KOPT-K1 (cell line): ENCODE data around the gene PGAM5.
"Not testable (repeated sequence)": the region's sequence is repeated elsewhere in the genome, so short reads cannot be mapped to it uniquely, and the experiment has no call there.

ENCODE experiments used
- H3K27ac ChIP-seq: fragments of 200-600 bp; sonication (generic); 2 replicates; pipeline ENCODE4 v1.5.1; 2016; ENCODE audit warnings: antibody characterized with exemption, mild to moderate bottlenecking, low read depth, low read length; ENCODE audit not compliant: poor library complexity, severe bottlenecking
- H3K36me3 ChIP-seq: fragments of 200-600 bp; sonication (generic); 2 replicates; pipeline ENCODE4 v1.5.1; 2017; ENCODE audit warnings: antibody characterized with exemption, mild to moderate bottlenecking, low read length, moderate library complexity; ENCODE audit not compliant: insufficient read depth
- H3K9me3 ChIP-seq: fragments of 200-600 bp; sonication (generic); 2 replicates; pipeline ENCODE4 v1.5.1; 2017; ENCODE audit warnings: antibody characterized with exemption, low read length, mild to moderate bottlenecking; ENCODE audit not compliant: insufficient read depth, poor library complexity, severe bottlenecking

Gene PGAM5

DNA sequence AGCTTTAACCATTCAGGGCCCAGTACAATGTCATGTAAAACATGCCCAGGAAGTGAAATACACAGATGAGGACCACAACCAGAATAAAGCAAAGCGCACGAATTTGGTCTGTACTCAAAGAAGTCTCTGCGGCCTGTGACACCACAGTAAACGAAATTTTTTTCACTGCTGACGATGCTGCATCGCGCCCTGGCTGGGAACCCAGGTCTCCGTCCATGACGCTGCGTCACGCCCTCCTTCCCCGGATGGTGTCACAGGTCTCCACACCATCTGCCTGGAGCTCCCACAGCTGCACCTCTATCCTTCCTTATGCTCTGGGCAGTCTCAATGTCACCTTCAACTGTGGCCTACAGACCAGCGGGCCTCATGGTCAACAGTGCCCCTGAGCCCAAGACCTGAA lies 33.2 kb downstream of the PGAM5 start:
- Histone ChIP-seq H3K9me3 (no peaks in the 10 kb centered on the region), H3K36me3 (peaks cover 100% of the 10 kb centered on the region), H3K27ac (no peak overlapping the region)

DNA sequence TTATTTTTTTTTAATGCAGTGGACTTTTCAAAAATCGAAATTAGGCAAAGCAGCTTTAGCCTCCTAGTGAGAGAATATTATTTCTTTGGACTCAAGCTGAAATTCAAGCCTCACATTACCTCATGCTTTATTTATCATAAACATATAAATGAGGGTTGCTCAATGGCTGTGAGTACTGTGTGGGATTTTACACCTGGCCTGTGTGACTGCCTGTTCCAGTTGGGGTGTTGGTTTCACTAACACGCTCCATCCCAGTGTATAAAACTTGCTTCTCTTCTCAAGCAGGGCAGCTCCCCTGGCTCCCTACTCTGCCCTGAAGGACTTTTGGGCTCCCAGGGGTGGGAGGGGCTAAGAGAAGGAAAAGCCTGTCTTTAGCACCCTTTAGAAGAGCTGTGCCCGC lies 36.0 kb downstream of the PGAM5 start:
- peaks cover 100% of the 10 kb centered on the region for H3K36me3 ChIP-seq
- H3K9me3 ChIP-seq = no peaks in the 10 kb centered on the region
- no peak overlapping the region for H3K27ac ChIP-seq

DNA sequence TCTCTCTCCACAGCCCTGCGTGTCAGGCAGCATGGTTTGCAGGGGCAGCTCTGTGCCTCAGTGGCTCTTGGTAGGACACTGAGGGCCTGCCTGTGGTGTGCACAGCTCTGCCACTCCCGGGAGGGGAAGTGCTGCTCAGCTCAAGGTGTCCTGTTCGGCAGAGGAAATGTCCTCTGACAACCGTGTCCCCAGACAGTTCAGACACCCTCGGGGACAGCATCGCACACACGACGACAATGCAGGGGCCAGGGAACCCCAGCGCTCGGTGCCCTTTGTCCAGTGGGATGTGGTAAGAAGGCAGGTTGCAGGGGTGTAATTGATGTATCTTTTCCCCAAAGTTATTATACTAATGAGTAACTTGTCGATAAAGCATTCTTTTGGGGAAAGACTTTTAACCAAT lies 36.8 kb downstream of the PGAM5 start:
- Histone ChIP-seq H3K36me3 (peaks cover 100% of the 10 kb centered on the region), H3K9me3 (no peaks in the 10 kb centered on the region), H3K27ac (no peak overlapping the region)

DNA sequence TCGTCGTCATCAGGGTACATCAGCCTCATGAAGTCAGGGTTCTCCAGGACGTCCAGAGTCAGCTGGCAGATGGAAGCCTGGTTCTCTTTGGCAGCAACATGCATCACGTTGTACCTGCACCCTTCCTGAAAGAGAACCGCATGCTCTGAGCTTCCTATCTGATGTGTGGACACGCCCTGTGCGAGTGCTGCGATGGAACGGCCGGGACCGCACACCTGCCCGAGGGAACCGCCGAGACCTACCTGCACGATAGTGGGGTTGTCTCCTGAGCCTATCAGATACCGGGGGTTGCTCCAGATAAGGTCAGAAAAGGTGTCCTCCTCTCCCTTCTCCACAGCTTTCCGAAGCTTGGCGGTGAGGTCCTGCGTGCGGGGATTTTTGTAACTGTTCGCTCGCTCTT lies 37.3 kb downstream of the PGAM5 start:
- H3K36me3 ChIP-seq = peaks cover 100% of the 10 kb centered on the region

DNA sequence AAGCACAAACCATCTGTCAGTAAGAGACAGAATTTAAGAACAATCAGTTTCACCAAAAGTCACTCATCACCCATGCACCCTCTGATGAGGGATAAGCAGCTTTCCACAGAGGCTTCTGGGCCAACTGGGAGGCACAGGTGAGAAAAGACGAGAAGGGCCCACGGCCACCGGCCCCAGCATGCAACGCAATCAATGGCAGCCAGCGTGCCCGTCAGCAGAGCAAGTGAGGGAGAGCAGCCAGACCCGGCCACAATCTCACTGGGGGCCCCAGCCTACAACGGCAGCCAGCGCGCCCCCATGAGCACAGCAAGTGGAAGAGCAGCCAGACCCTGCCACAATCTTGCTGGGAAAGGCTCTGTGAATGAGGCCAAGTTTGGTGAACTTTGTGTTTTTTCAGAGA lies 37.7 kb downstream of the PGAM5 start:
- Histone ChIP-seq H3K36me3 (peaks cover 100% of the 10 kb centered on the region), H3K9me3 (no peaks in the 10 kb centered on the region), H3K27ac (no peak overlapping the region)

More for the DNA sequence above, 37.3 kb downstream of the PGAM5 start:
- Histone ChIP-seq H3K27ac (no peak overlapping the region), H3K9me3 (no peaks in the 10 kb centered on the region)

DNA sequence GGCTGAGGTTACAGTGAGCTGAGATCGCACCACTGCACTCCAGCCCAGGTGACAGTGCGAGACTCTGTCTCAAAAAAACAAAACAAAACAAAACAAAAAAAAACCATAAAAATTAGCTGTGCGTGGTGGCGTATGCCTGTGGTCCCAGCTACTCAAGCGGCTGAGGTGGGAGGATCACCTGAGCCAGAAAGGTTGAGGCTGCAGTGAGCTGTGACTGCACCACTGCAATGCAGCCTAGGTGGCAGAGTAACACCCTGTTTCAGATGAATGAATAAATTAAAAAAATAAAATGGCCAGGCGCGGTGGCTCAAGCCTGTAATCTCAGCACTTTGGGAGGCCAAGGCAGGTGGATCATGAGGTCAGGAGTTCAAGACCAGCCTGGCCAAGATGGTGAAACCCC lies 43.0 kb downstream of the PGAM5 start:
- H3K9me3 ChIP-seq, H3K27ac ChIP-seq: not testable (repeated sequence)
- H3K36me3 ChIP-seq = peaks cover 100% of the 10 kb centered on the region

DNA sequence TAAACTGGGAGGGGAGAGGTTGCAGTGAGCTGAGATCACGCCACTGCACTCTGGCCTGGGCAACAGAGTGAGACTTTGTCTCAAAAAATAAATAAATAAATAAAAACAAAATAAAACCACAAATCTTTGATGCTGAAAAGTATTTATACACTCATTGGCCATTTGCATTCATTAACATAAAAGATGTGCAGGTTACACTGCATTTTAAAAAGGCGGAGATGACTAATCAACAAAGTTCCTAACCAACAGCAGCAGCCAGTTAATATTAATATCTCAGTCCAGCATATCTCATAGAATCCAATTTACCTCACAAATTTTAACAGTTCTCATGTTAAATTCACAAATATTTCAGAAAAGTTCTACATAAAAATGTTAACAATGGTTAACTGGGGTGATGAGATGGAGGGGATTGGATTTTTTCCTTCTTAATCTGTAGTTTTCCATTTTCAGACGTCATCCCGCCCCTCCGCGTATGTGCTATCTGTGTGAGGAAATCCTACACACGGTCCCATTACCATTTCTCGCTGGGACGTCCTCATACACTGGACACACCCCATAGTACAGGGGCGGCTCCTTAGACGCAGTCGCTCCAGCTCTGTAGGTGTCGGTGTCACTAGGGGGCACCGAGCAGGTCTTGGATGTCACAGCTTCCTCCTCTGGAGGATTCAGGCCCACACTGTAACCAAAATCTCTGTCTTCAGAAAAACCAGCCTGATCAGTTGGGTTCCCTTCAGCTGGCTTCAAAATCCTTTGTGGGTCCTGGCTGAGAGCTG lies 43.7 kb downstream of the PGAM5 start:
- no peak overlapping the region for H3K27ac ChIP-seq
- H3K9me3 ChIP-seq = no peaks in the 10 kb centered on the region
- H3K36me3 ChIP-seq = peaks cover 100% of the 10 kb centered on the region

DNA sequence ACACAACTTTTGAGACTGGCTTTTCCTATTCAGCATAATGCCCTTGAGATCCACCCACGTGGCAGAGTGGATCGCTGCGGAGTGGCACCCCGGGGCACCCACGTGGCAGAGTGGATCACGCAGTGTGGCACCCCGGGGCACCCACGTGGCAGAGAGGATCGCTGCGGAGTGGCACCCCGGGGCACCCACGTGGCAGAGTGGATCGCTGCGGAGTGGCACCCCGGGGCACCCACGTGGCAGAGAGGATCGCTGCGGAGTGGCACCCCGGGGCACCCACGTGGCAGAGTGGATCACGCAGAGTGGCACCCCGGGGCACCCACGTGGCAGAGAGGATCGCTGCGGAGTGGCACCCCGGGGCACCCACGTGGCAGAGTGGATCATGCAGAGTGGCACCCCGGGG lies 48.2 kb downstream of the PGAM5 start:
- H3K27ac ChIP-seq, H3K9me3 ChIP-seq: not testable (repeated sequence)
- H3K36me3 ChIP-seq = peaks cover 66% of the 10 kb centered on the region

DNA sequence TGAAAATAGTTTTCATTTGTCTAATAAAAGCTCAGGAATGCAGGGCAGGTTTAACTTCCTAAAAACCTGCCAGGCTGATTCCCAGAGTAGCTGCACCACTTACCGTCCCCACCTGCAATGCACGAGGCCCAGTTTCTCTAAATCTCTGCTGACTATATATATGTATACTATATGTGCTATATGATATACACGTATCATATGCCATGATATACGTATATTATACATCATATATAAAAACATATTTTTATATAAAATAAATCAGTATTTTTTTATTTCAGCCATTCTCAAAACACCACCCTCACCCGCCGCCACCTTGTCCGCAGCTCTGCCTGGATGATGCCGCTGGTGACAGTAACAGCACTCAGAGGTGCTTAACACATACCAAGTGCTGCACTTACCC lies 48.7 kb downstream of the PGAM5 start:
- Histone ChIP-seq H3K36me3 (peaks cover 60% of the 10 kb centered on the region), H3K9me3 (no peaks in the 10 kb centered on the region), H3K27ac (no peak overlapping the region)

DNA sequence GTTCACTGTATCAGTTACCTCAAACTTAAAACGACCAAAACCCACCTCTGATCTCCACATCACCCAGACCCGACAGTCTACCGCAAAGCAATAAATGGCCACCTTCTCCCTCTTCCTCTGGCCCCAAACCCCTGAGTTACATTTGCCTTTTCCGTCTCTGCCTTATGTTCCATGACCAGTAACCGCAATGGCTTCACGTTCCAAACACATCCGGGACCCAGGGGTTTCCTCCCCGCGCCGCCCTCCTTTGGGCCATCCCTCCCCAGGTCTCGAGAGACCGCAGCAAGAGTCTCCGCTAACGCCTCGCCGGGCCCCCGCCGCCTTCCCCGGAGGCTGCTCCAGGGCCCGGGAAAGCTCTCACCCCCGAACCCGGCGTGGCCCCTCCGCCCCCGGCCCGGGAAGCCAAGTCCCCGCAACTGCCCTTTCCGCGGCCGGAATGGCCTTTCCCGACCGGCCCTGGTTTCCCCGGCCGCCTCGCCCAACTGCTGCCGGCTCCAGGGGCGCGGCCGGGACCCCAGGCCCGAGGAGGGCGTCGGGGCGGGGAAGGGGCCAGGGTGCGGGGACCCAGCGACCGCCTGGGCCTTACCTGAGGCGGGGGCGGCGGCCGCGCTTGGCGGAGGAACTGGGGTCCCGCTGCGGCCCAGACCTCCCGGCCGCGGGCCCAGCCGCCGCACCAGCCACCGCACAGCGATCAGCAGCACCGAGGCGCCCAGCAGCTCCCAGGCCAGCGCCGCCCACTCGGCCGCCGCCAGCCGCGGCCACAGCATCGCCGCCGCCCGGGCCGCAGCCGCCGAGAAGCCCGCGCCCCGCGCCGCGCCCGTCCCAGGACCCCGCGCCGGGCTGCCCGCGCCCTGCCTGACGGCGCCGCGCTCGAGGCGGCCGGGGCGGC lies 50.6 kb downstream of the PGAM5 start, which contains the start of gene ANKLE2:
TSS of gene ANKLE2 (minus strand) at position 801 of the 889 bp plus-strand sequence. CDS start at position 767, 34 bp downstream.
- peaks cover 41% of the 10 kb centered on the region for H3K36me3 ChIP-seq
- H3K27ac ChIP-seq = peak within 1 kb of the TSS; percentile 98
- no peaks in the 10 kb centered on the region for H3K9me3 ChIP-seq

DNA sequence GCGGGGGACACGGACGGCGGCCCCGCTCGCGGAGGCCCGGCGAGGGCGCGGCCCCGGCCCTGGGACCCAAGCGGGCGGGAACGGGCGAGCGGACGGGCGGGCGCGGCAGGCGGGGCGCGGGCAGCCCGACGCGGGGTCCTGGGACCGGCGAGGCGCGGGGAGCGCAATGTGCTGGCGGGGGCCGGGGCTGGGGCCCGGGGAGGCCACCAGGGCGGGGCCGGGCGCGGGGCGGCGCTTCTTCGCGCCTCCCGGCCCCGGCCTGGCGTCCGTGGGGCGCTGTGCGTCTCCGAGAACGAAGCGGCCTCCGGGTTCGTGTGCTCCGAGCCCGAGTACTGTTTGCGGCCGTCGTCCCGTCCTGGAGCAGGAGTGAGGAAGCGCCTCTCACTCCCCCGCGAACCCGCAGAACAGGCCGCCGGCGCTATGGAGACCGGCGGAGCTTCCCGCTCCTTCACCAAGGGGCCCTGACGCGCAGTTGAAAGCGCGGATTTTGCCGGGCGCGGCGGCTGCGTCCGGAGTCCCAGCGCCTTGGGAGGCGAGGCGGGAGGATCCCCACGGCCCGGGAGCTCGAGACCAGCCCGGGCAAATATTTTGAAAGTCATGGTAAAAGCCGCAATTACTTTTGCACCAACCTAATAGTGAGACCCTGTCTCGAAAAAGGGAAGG lies 51.4 kb downstream of the PGAM5 start:
- Histone ChIP-seq H3K9me3 (no peaks in the 10 kb centered on the region), H3K36me3 (peaks cover 34% of the 10 kb centered on the region), H3K27ac (peak overlapping the region; percentile 98)

DNA sequence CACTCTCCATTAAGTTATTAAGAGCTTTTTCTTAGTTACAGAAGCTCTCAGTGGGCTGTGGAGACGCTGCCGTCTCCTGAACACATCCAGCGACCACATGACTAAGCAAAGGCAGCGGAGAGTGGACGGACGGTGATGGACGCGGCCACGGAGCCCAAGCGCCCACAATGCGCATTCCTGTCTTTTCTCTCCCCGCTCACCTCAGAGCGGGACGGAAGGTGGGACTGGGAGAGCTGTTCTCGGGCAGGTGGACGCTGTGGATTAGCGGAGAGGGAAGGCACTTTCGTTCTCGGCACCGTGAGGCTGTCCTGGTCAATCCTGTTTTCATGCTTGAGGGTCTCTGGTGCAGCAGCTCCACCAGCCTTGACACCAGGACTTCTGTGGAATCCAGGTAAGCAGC lies 53.6 kb downstream of the PGAM5 start:
- no peak overlapping the region for H3K27ac ChIP-seq
- H3K9me3 ChIP-seq = no peaks in the 10 kb centered on the region
- peaks cover 22% of the 10 kb centered on the region for H3K36me3 ChIP-seq

DNA sequence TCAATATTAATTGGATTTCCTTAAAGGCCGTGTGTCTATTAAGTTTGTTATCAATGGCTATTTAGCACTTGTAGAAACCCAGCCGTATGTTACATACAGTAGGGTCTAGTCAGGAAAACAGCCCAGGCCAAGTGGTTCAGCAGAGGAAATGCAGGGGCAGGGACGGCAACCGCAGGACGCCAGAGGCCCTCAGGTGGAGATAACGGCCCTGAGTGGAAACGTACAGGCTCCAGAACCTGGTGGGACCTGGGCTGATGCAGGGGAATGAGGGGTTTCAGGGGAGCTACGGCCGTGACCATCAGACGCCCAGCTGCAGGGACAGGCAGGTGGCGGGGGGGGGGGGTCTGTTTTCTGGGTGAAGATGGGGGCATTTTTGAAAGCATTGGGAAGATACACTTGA lies 54.7 kb downstream of the PGAM5 start:
- Histone ChIP-seq H3K36me3 (peaks cover 22% of the 10 kb centered on the region), H3K27ac (peak overlapping the region; percentile 71), H3K9me3 (no peaks in the 10 kb centered on the region)

DNA sequence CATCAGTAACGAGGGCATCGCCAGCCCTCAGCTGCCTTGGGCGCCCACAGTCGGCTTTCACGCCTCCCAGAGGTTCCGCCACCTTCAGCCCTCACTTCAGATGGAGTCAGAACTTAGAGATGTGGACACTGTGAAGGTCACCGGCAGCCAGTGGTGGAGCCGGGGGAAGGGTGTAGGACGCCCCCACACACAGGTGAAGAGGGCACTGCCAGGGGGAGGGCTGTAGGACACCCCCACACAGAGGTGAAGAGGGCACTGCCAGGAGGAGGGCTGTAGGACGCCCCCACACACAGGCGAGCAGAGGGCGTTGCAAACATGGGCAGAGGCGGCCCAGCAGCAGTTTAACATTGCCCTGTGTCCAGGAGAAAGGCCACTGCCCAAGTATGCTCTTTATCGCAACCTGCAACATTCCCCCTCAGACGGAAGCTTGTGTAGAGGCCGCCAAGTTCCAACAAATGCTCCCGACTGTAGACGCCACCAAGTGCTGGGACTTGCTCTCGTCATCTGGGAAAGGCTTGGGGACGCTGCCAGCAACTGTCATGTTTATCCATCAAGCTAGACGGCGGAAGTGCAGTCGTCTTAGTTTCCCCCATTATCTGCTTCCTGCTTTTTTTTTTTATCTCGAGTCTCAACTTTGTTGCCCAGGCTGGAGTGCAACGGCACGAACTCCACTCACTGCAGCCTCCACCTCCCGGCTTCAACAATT lies 55.9 kb downstream of the PGAM5 start:
- no peaks in the 10 kb centered on the region for H3K9me3 ChIP-seq
- H3K27ac ChIP-seq = peak overlapping the region; percentile 71
- H3K36me3 ChIP-seq = peaks cover 22% of the 10 kb centered on the region
